Upper lobe of left lung (tissue), 6 donors: ENCODE data around the gene LUZP1. TPM values are rescaled to one million over a fixed set of nuclear protein-coding genes. Genes with fewer than 3 reads are reported as not detected.
"Not testable (repeated sequence)": the region's sequence is repeated elsewhere in the genome, so short reads cannot be mapped to it uniquely, and the experiment has no call there.

ENCODE experiments used
- ATAC-seq, 2 donors: fragments of 200-7000 bp; cut with Tn5 transposase; one replicate each; pipeline ENCODE4 v1.9.1; 2022; ENCODE audit warnings: mild to moderate bottlenecking in 2 of 2, moderate library complexity in 2 of 2; ENCODE audit not compliant: low FRiP score in 2 of 2
- DNase-seq, 2 donors: peaks; one replicate each; pipeline ENCODE4 v3.0.0-alpha.2; 2019 to 2020
- H3K27ac ChIP-seq, 4 donors: fragments of 200-600 bp; sonication (generic); one replicate each; pipeline ENCODE4 v1.5.1; 2016 to 2019
- H3K27me3 ChIP-seq, 4 donors: fragments of 200-600 bp; sonication (generic); one replicate each; pipeline ENCODE4 v1.5.1; 2017 to 2019
- H3K36me3 ChIP-seq, 4 donors: fragments of 200-600 bp; sonication (generic); one replicate each; pipeline ENCODE4 v1.5.1; 2016 to 2019
- H3K4me1 ChIP-seq, 4 donors: fragments of 200-600 bp; sonication (generic); one replicate each; pipeline ENCODE4 v1.5.1; 2018 to 2019
- H3K4me3 ChIP-seq, 4 donors: fragments of 200-600 bp; sonication (generic); one replicate each; pipeline ENCODE4 v1.5.1; 2017 to 2019; ENCODE audit warnings: mild to moderate bottlenecking in 2 of 4, moderate library complexity in 1 of 4
- H3K9me3 ChIP-seq, 4 donors: fragments of 200-600 bp; sonication (generic); one replicate each; pipeline ENCODE4 v1.5.1; 2018 to 2019
- CTCF ChIP-seq, 6 experiments: fragments of 450-650 bp in 4 of 6; fragments of 200-600 bp in 2 of 6; sonication (generic) in 2 of 6; IDR thresholded peaks; one replicate each; pipeline ENCODE4 v1.5.1; 2016 to 2019; ENCODE audit warnings: antibody characterized with exemption in 6 of 6
- EP300 ChIP-seq, 4 donors: sonication (generic); formaldehyde crosslinking; IDR thresholded peaks; one replicate each; pipeline ENCODE4 v1.5.1; 2017; ENCODE audit warnings: antibody characterized with exemption in 4 of 4, control low read depth in 2 of 4
- POLR2A ChIP-seq, 4 donors: fragments of 450-650 bp; IDR thresholded peaks; one replicate each; pipeline ENCODE4 v1.5.1; 2016 to 2017; ENCODE audit warnings: antibody characterized with exemption in 4 of 4, mild to moderate bottlenecking in 2 of 4
- POLR2AphosphoS5 ChIP-seq, 2 donors: sonication (generic); formaldehyde crosslinking; IDR thresholded peaks; one replicate each; pipeline ENCODE4 v1.5.1; 2017; ENCODE audit warnings: antibody characterized with exemption in 2 of 2
- WGBS, 2 donors: methylation state at CpG; one replicate each; pipeline ENCODE4 v1.1.5; 2017 to 2018; 5-methylcytosine and 5-hydroxymethylcytosine counted together
- total RNA-seq, 6 donors: library from RNA; depleted of rRNA in 4 of 6; stranded (reverse); fragments of >200 nt in 4 of 6; gene quantifications; one replicate each; pipeline versions ENCODE4 v1.1.0 to v1.2.1, GENCODE V29; 2016 to 2021
- donor health status: DM: no; HTN: no; CAD: no; lungs with moderate emphysema.
- donor health status: DM: no; HTN: yes; CAD: no; lungs with severe emphysema.

Gene LUZP1
- total RNA-seq, 6 donors from 2014 or later, result 12.6 to 33.0 (median 21.2) TPM

DNA sequence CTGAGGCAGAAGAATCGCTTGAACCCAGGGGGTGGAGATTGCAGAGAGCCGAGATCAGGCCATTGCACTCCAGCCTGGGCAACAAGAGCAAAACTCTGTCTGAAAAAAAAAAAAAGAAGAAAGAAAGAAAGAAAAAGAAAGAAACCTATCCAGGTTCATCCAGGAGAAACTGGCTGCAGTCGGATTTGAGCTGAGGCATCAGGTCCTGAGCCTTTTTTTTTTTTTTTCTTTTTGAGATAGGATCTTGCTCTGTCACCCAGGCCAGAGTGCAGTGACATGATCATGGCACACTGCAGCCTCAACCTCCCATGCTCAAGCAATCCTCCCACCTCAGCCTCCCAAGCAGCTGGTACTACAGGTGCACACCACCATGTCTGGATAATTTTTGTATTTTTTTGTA lies 22.5 kb upstream of the LUZP1 start:
- no peaks in the 10 kb centered on the region for H3K4me1 ChIP-seq
- H3K9me3 ChIP-seq, result no peaks in the 10 kb centered on the region
- 91 to 93% methylated on average over 3 of the region's 3 CpGs for WGBS, 2 donors
- H3K27ac ChIP-seq, result no peak overlapping the region
- no peak for TF ChIP-seq EP300 (IDR thresholded peaks at IDR 0.05)
- no peak for DNase-seq
- no peak for ATAC-seq
- no peaks in the 10 kb centered on the region for H3K27me3 ChIP-seq
- H3K36me3 ChIP-seq, result no peaks in the 10 kb centered on the region
- no peak overlapping the region for H3K4me3 ChIP-seq

GRCh38 chr1:23188936-23189452 lies 20.3 kb upstream of the LUZP1 start:
- not testable (repeated sequence) for H3K9me3 ChIP-seq, H3K27me3 ChIP-seq, H3K4me1 ChIP-seq, DNase-seq, H3K36me3 ChIP-seq, ATAC-seq, H3K27ac ChIP-seq, H3K4me3 ChIP-seq
- 89 to 93% methylated on average over 13 of the region's 13 CpGs for WGBS, 2 donors

DNA sequence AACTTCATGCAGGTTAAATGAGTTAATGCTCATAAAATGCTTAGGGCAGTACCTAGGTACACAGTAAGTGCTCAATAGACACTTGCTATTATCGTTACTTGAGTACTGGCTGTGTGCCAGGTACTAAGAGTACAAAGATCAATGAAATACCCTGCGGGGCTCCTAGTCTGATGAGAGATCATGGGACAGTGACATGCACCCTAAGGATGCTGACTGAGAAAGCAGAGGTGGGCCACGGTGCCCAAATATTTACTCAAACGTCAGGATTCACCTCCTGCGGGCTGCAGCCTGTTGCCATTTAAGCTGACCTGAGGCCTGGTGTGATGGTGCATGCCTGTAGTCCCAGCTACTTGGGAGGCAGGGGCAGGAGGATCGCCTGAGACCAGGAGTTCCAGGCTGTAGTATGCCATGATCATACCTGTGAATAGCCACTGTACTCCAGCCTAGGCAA lies 19.8 kb upstream of the LUZP1 start:
- WGBS, 2 donors, result 53 to 72% methylated on average over 2 to 6 of the region's 6 CpGs
- no peak for DNase-seq
- Histone ChIP-seq H3K4me1 (peaks cover 0 to 7% (median 6%) of the 10 kb centered on the region in 4 donors), H3K36me3 (no peaks in the 10 kb centered on the region), H3K9me3 (no peaks in the 10 kb centered on the region), H3K4me3 (no peak overlapping the region), H3K27me3 (no peaks in the 10 kb centered on the region), H3K27ac (no peak overlapping the region)
- no peak for ATAC-seq
- TF ChIP-seq POLR2A (IDR thresholded peaks at IDR 0.05) (no peak), EP300 (IDR thresholded peaks at IDR 0.05) (no peak), CTCF (IDR thresholded peaks at IDR 0.05) (no peak), POLR2AphosphoS5 (IDR thresholded peaks at IDR 0.05) (no peak)

DNA sequence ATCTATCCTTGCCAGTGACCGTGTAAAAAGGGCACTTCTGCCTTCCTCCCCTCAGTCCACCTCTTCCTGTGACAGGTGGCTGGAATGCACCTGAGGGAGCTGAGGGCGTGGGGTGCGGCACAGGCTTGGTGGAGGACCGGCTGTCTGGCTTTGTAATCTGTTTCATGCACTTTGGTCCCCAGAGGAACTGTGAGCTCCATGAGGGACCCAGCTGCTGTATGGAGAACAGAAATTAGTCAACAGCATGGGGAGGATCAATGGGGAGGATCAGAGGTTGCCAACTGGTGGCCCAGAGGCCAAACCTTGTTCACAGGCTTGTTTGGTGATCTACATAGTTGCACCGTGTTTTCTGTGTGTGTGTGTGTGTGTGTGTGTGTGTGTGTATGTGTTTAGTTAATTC lies 19.0 kb upstream of the LUZP1 start:
- no peak for ATAC-seq

GRCh38 chr1:23185381-23185780 lies 16.7 kb upstream of the LUZP1 start:
- ATAC-seq (no peak), DNase-seq (no peak)
- H3K9me3 ChIP-seq, result no peaks in the 10 kb centered on the region
- WGBS, 2 donors, result 68 to 87% methylated on average over 4 of the region's 4 CpGs
- H3K4me3 ChIP-seq, result no peak overlapping the region
- TF ChIP-seq EP300 (IDR thresholded peaks at IDR 0.05) (no peak), POLR2A (IDR thresholded peaks at IDR 0.05) (no peak), CTCF (IDR thresholded peaks at IDR 0.05) (no peak)
- no peaks in the 10 kb centered on the region for H3K27me3 ChIP-seq
- H3K36me3 ChIP-seq, result no peaks in the 10 kb centered on the region
- H3K4me1 ChIP-seq, result peaks cover 0 to 7% (median 6%) of the 10 kb centered on the region in 4 donors
- no peak overlapping the region for H3K27ac ChIP-seq

More for the DNA sequence above, 19.0 kb upstream of the LUZP1 start:
- no peak for TF ChIP-seq POLR2A (IDR thresholded peaks at IDR 0.05)
- TF ChIP-seq EP300 (IDR thresholded peaks at IDR 0.05), result no peak
- no peak for TF ChIP-seq POLR2AphosphoS5 (IDR thresholded peaks at IDR 0.05)
- no peak for TF ChIP-seq CTCF (IDR thresholded peaks at IDR 0.05)
- Histone ChIP-seq H3K4me3 (no peak overlapping the region), H3K27ac (no peak overlapping the region), H3K4me1 (peaks cover 0 to 7% (median 6%) of the 10 kb centered on the region in 4 donors), H3K9me3 (no peaks in the 10 kb centered on the region), H3K27me3 (no peaks in the 10 kb centered on the region), H3K36me3 (no peaks in the 10 kb centered on the region)
- 79% methylated on average over 5 of the region's 5 CpGs for WGBS, 2 donors
- no peak for DNase-seq

- 9 to 17% methylated on average over 9 to 10 of the region's 10 CpGs for WGBS, 2 donors
- no peaks in the 10 kb centered on the region for H3K9me3 ChIP-seq
- TF ChIP-seq POLR2AphosphoS5 (IDR thresholded peaks at IDR 0.05) (no peak), POLR2A (IDR thresholded peaks at IDR 0.05) (no peak), EP300 (IDR thresholded peaks at IDR 0.05) (no peak), CTCF (IDR thresholded peaks at IDR 0.05) (peak; percentile 56 to 87 (median 73))
- no peak overlapping the region for H3K27ac ChIP-seq
- no peaks in the 10 kb centered on the region for H3K27me3 ChIP-seq
- peak in 1 of 2 donors; percentile 72 for ATAC-seq
- DNase-seq, result no peak
- H3K36me3 ChIP-seq, result no peaks in the 10 kb centered on the region
- H3K4me1 ChIP-seq, result peaks cover 0 to 7% (median 6%) of the 10 kb centered on the region in 4 donors
- peak overlapping the region in 3 of 4 donors; percentile 9 to 40 (median 29) for H3K4me3 ChIP-seq
These were observed 15.7 kb upstream of the LUZP1 start for GRCh38 chr1:23184212-23184934.
